NB4 (cell line): ENCODE results near the gene KIF22.

ENCODE experiments used
- MYC ChIP-seq: IDR thresholded peaks from 2 replicates; pipeline ENCODE4 v1.6.1; 2011; ENCODE audit warnings: low read depth, low read length
- TF ChIP-seq, protein P1 (sequence below): IDR thresholded peaks from one replicate; pipeline ENCODE4 v1.5.1; 2012; ENCODE audit warnings: low read depth, low read length

DNA sequence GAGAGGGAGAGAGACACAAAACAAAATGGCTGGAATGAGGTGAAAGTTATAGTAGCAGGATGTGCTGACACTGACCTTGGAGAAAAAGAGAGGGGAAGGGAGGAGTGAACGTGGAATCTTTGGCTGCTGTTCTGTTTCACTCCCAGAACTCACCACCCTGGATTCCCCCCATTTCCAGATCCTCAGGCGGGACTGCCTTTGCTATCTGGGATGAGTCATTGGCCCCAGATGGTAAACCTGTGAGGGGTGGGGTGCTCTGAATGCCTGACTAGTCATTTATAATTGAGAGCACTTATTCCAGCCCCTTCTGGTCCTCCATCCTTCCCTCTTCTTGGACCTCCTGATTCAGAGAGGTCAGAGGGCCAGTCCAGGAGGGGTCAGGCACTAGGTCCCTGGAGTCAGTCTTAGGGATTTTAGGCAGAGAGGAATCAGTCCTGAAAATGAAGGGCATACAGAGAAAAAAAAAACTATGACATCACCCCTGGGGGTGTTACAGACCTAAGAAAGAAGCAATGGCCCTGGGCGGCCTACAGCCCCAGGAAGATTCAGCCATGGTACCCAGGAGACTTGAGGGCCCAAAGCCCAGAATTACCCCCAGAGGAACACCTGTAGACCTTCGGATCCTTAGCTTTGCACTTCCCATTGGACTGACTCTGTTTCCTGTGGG is 14.7 kb upstream of the KIF22 start:
- TF ChIP-seq, protein P1, sequence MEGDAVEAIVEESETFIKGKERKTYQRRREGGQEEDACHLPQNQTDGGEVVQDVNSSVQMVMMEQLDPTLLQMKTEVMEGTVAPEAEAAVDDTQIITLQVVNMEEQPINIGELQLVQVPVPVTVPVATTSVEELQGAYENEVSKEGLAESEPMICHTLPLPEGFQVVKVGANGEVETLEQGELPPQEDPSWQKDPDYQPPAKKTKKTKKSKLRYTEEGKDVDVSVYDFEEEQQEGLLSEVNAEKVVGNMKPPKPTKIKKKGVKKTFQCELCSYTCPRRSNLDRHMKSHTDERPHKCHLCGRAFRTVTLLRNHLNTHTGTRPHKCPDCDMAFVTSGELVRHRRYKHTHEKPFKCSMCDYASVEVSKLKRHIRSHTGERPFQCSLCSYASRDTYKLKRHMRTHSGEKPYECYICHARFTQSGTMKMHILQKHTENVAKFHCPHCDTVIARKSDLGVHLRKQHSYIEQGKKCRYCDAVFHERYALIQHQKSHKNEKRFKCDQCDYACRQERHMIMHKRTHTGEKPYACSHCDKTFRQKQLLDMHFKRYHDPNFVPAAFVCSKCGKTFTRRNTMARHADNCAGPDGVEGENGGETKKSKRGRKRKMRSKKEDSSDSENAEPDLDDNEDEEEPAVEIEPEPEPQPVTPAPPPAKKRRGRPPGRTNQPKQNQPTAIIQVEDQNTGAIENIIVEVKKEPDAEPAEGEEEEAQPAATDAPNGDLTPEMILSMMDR: no peak
- TF ChIP-seq MYC: no peak
